SU-DHL-6 (cell line): ENCODE results near the gene KCNK18.

Experiments used
- H2AFZ ChIP-seq: fragments of 200-600 bp; sonication (generic); 2 replicates; pipeline ENCODE4 v1.6.1; 2014; ENCODE audit warnings: low read depth, mild to moderate bottlenecking, moderate library complexity, mixed read lengths, antibody characterized with exemption, low read length; ENCODE audit not compliant: severe bottlenecking
- H3F3A ChIP-seq: fragments of 200-600 bp; shearing (Covaris generic); 2 replicates; pipeline ENCODE4 v1.6.0; 2016; ENCODE audit warnings: antibody characterized with exemption, mild to moderate bottlenecking; ENCODE audit not compliant: insufficient read depth
- H3K27ac ChIP-seq: fragments of 200-600 bp; sonication (generic); 2 replicates; pipeline ENCODE4 v1.5.1; 2016; ENCODE audit warnings: low read depth, mild to moderate bottlenecking, low read length, moderate library complexity, mixed read lengths
- H3K27me3 ChIP-seq: fragments of 200-600 bp; sonication (generic), shearing (Covaris generic); 2 replicates; pipeline ENCODE4 v1.6.0; 2014; ENCODE audit warnings: mild to moderate bottlenecking, low read length
- H3K36me3 ChIP-seq: fragments of 200-600 bp; sonication (generic); 2 replicates; pipeline ENCODE4 v1.6.1; 2014; ENCODE audit warnings: mild to moderate bottlenecking, low read length, mixed read lengths
- H3K4me2 ChIP-seq: fragments of 300-600, 200-600 bp; shearing (Covaris generic), sonication (generic); 2 replicates; pipeline ENCODE4 v1.6.0; 2014; ENCODE audit warnings: low read length, low read depth, mild to moderate bottlenecking; ENCODE audit not compliant: poor library complexity, severe bottlenecking
- H3K4me3 ChIP-seq: fragments of 200-600 bp; sonication (generic); 2 replicates; pipeline ENCODE4 v1.5.1; 2014; ENCODE audit warnings: antibody characterized with exemption, low read length, mild to moderate bottlenecking, mixed read lengths; ENCODE audit not compliant: insufficient read depth, poor library complexity, severe bottlenecking
- H3K79me2 ChIP-seq: fragments of 200-600 bp; sonication (generic); 2 replicates; pipeline ENCODE4 v1.6.1; 2014; ENCODE audit warnings: mild to moderate bottlenecking, low read length, moderate library complexity; ENCODE audit not compliant: insufficient read depth
- H3K9ac ChIP-seq: fragments of 200-600 bp; sonication (generic); 2 replicates; pipeline ENCODE4 v1.7.0; 2014; ENCODE audit warnings: mild to moderate bottlenecking, low read length
- H3K9me2 ChIP-seq: fragments of 200-600 bp; sonication (generic); replicated peaks from 2 replicates; pipeline ENCODE4 v1.6.1; 2014; ENCODE audit warnings: low read length; ENCODE audit not compliant: insufficient read depth
- H3K9me3 ChIP-seq: fragments of 200-600 bp; sonication (generic); 2 replicates; pipeline ENCODE4 v1.6.1; 2014; ENCODE audit warnings: low read length, mixed read lengths; ENCODE audit not compliant: insufficient read depth
- H4K20me1 ChIP-seq: fragments of 200-600 bp; sonication (generic); 2 replicates; pipeline ENCODE4 v1.6.1; 2014; ENCODE audit warnings: low read depth, mild to moderate bottlenecking, antibody characterized with exemption, low read length, moderate library complexity, mixed read lengths
- CTCF ChIP-seq: fragments of 200-600 bp; sonication (generic); IDR thresholded peaks from one replicate; pipeline ENCODE4 v1.5.1; 2017; ENCODE audit warnings: antibody characterized with exemption, mild to moderate bottlenecking, low read length, moderate library complexity; ENCODE audit not compliant: insufficient read depth, poor library complexity, severe bottlenecking
- EZH2phosphoT487 ChIP-seq: fragments of 200-600 bp; sonication (generic), shearing (Covaris generic); conservative IDR thresholded peaks from 2 replicates; pipeline ENCODE4 v1.6.1; 2018; ENCODE audit warnings: mild to moderate bottlenecking, antibody characterized with exemption, low read length, moderate library complexity, mixed read lengths

KCNK18 gene

GRCh38 chr10:117216611-117217195 is 19.4 kb downstream of the KCNK18 start:
- no peaks in the 10 kb centered on the region for H3K79me2 ChIP-seq
- TF ChIP-seq CTCF, result peak; percentile 77
- no peak for TF ChIP-seq EZH2phosphoT487
- no peaks in the 10 kb centered on the region for H3F3A ChIP-seq
- H3K9me2 ChIP-seq, result no peaks in the 10 kb centered on the region
- no peaks in the 10 kb centered on the region for H3K9me3 ChIP-seq
- H2AFZ ChIP-seq, result peak overlapping the region; percentile 74
- peak overlapping the region; percentile 23 for H3K9ac ChIP-seq
- no peak overlapping the region for H3K27ac ChIP-seq
- H3K27me3 ChIP-seq, result no peaks in the 10 kb centered on the region
- H3K36me3 ChIP-seq, result no peaks in the 10 kb centered on the region
- no peak overlapping the region for H3K4me3 ChIP-seq
- no peaks in the 10 kb centered on the region for H4K20me1 ChIP-seq
- H3K4me2 ChIP-seq, result peak overlapping the region; percentile 50

GRCh38 chr10:117217196-117217761 is 20.0 kb downstream of the KCNK18 start:
- H4K20me1 ChIP-seq, result no peaks in the 10 kb centered on the region
- H3K27me3 ChIP-seq, result no peaks in the 10 kb centered on the region
- H3K9me3 ChIP-seq, result no peaks in the 10 kb centered on the region
- no peak overlapping the region for H3K27ac ChIP-seq
- H2AFZ ChIP-seq, result peak overlapping the region; percentile 74
- H3K36me3 ChIP-seq, result no peaks in the 10 kb centered on the region
- H3K9me2 ChIP-seq, result no peaks in the 10 kb centered on the region
- no peak overlapping the region for H3K4me3 ChIP-seq
- H3F3A ChIP-seq, result no peaks in the 10 kb centered on the region
- peak overlapping the region; percentile 23; the same call in 1 of the 2 replicates for H3K9ac ChIP-seq
- TF ChIP-seq EZH2phosphoT487, result no peak
- TF ChIP-seq CTCF, result no peak
- peak overlapping the region; percentile 50 for H3K4me2 ChIP-seq
- no peaks in the 10 kb centered on the region for H3K79me2 ChIP-seq

GRCh38 chr10:117218654-117219053 is 21.4 kb downstream of the KCNK18 start:
- H3K27me3 ChIP-seq, result no peaks in the 10 kb centered on the region
- H4K20me1 ChIP-seq, result no peaks in the 10 kb centered on the region
- no peaks in the 10 kb centered on the region for H3F3A ChIP-seq
- no peaks in the 10 kb centered on the region for H3K36me3 ChIP-seq
- H3K27ac ChIP-seq, result no peak overlapping the region
- no peak overlapping the region for H3K9ac ChIP-seq
- H3K4me3 ChIP-seq, result no peak overlapping the region
- no peaks in the 10 kb centered on the region for H3K79me2 ChIP-seq
- no peak overlapping the region for H2AFZ ChIP-seq
- no peaks in the 10 kb centered on the region for H3K9me3 ChIP-seq
- no peak overlapping the region for H3K4me2 ChIP-seq
- TF ChIP-seq EZH2phosphoT487 (no peak), CTCF (no peak)
- no peaks in the 10 kb centered on the region for H3K9me2 ChIP-seq
